Chondrocyte (in vitro differentiated cells): ENCODE data around the gene EEPD1. TPM values are rescaled to one million over a fixed set of nuclear protein-coding genes. Genes with fewer than 3 reads are reported as not detected.

Experiments used
- DNase-seq: peaks from one replicate; pipeline ENCODE4 v3.0.0; 2021; ENCODE audit warnings: mixed read lengths, low spot score
- H3K27ac Mint-ChIP-seq: one replicate; pipeline ENCODE4 v1.8.0; 2021; ENCODE audit warnings: mild to moderate bottlenecking, moderate library complexity, mixed read lengths; ENCODE audit not compliant: unreplicated experiment
- H3K27me3 Mint-ChIP-seq: 2 replicates; pipeline ENCODE4 v1.8.0; 2021; ENCODE audit warnings: low read depth, mixed read lengths
- H3K36me3 Mint-ChIP-seq: 2 replicates; pipeline ENCODE4 v1.8.0; 2021; ENCODE audit warnings: low read depth, mixed read lengths
- H3K4me1 Mint-ChIP-seq: 2 replicates; pipeline ENCODE4 v1.8.0; 2021; ENCODE audit warnings: low read depth, mild to moderate bottlenecking, mixed read lengths
- H3K4me3 Mint-ChIP-seq: one replicate; pipeline ENCODE4 v1.8.0; 2021; ENCODE audit warnings: mild to moderate bottlenecking, moderate library complexity, mixed read lengths; ENCODE audit not compliant: unreplicated experiment
- H3K9me3 Mint-ChIP-seq: 2 replicates; pipeline ENCODE4 v1.8.0; 2021; ENCODE audit warnings: low read depth, mixed read lengths
- CTCF ChIP-seq: fragments of 200-600 bp; sonication (generic); IDR thresholded peaks from 2 replicates; pipeline ENCODE4 v1.5.0; 2021; ENCODE audit warnings: antibody characterized with exemption, mild to moderate bottlenecking, moderate library complexity
- total RNA-seq: library from RNA; stranded (reverse); gene quantifications from 3 replicates; pipeline ENCODE4 v1.2.1, GENCODE V29; 2021

The EEPD1 gene
- total RNA-seq, 1 donor from 2014 or later: 5.8 TPM

GRCh38 chr7:36203071-36203790 is 50.2 kb downstream of the EEPD1 start:
- no peaks in the 10 kb centered on the region for H3K27me3 Mint-ChIP-seq
- H3K27ac Mint-ChIP-seq: no peak overlapping the region
- no peak for TF ChIP-seq CTCF
- no peak overlapping the region for H3K4me3 Mint-ChIP-seq
- H3K4me1 Mint-ChIP-seq: peaks cover 31% of the 10 kb centered on the region
- DNase-seq: no peak
- no peaks in the 10 kb centered on the region for H3K9me3 Mint-ChIP-seq
- no peaks in the 10 kb centered on the region for H3K36me3 Mint-ChIP-seq

GRCh38 chr7:36204044-36204663 is 51.1 kb downstream of the EEPD1 start:
- Mint-ChIP-seq H3K27me3 (no peaks in the 10 kb centered on the region), H3K27ac (no peak overlapping the region), H3K4me3 (no peak overlapping the region), H3K4me1 (peaks cover 35% of the 10 kb centered on the region), H3K36me3 (no peaks in the 10 kb centered on the region), H3K9me3 (no peaks in the 10 kb centered on the region)
- TF ChIP-seq CTCF: no peak
- no peak for DNase-seq

- no peak for DNase-seq
- Mint-ChIP-seq H3K27me3 (no peaks in the 10 kb centered on the region), H3K36me3 (no peaks in the 10 kb centered on the region), H3K4me3 (no peak overlapping the region), H3K9me3 (no peaks in the 10 kb centered on the region), H3K27ac (no peak overlapping the region), H3K4me1 (peaks cover 42% of the 10 kb centered on the region)
- no peak for TF ChIP-seq CTCF
Observed at GRCh38 chr7:36204929-36205635, 52.0 kb downstream of the EEPD1 start.

- Mint-ChIP-seq H3K4me1 (peaks cover 42% of the 10 kb centered on the region), H3K4me3 (no peak overlapping the region), H3K9me3 (no peaks in the 10 kb centered on the region), H3K27me3 (no peaks in the 10 kb centered on the region), H3K36me3 (no peaks in the 10 kb centered on the region), H3K27ac (no peak overlapping the region)
- DNase-seq: no peak
- TF ChIP-seq CTCF: no peak
Observed at GRCh38 chr7:36205803-36206202, 52.7 kb downstream of the EEPD1 start.

GRCh38 chr7:36207451-36208291 is 54.6 kb downstream of the EEPD1 start:
- peak; percentile 35 for TF ChIP-seq CTCF
- no peak for DNase-seq
- H3K36me3 Mint-ChIP-seq: no peaks in the 10 kb centered on the region
- peak overlapping the region; percentile 64 for H3K27ac Mint-ChIP-seq
- H3K4me3 Mint-ChIP-seq: no peak overlapping the region
- H3K9me3 Mint-ChIP-seq: no peaks in the 10 kb centered on the region
- H3K4me1 Mint-ChIP-seq: peaks cover 36% of the 10 kb centered on the region
- no peaks in the 10 kb centered on the region for H3K27me3 Mint-ChIP-seq
